Measurements from ENCODE around the gene ZNF215. TPM values are rescaled to one million over a fixed set of nuclear protein-coding genes. Genes with fewer than 3 reads are reported as not detected.

ZNF215 gene
- total and polyA plus RNA-seq, 2 of the 13 experiments (the other 11 are each of a cell fraction or from before 2014, with no cell fraction given): not detected

DNA sequence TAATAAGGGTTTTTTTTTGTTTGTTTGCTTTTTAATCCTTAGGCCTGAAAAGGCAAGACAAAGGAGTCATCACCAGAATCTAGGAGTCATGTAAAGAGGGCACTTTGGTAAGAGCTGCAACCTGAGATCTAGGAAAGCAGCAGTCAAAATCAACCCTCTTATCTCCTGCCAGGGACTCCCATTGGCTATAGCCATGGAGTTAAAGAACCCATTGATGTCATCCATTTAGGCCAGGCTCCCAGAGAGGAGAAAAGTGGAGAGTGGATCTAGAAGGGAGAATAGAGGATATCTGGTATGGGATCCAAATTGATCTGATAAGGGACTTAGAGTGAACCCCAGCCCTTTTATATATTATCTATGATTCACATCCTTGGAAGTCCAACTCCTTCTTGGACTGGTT is 35.9 kb downstream of the ZNF215 start (continued):
- TF ChIP-seq, protein P1, sequence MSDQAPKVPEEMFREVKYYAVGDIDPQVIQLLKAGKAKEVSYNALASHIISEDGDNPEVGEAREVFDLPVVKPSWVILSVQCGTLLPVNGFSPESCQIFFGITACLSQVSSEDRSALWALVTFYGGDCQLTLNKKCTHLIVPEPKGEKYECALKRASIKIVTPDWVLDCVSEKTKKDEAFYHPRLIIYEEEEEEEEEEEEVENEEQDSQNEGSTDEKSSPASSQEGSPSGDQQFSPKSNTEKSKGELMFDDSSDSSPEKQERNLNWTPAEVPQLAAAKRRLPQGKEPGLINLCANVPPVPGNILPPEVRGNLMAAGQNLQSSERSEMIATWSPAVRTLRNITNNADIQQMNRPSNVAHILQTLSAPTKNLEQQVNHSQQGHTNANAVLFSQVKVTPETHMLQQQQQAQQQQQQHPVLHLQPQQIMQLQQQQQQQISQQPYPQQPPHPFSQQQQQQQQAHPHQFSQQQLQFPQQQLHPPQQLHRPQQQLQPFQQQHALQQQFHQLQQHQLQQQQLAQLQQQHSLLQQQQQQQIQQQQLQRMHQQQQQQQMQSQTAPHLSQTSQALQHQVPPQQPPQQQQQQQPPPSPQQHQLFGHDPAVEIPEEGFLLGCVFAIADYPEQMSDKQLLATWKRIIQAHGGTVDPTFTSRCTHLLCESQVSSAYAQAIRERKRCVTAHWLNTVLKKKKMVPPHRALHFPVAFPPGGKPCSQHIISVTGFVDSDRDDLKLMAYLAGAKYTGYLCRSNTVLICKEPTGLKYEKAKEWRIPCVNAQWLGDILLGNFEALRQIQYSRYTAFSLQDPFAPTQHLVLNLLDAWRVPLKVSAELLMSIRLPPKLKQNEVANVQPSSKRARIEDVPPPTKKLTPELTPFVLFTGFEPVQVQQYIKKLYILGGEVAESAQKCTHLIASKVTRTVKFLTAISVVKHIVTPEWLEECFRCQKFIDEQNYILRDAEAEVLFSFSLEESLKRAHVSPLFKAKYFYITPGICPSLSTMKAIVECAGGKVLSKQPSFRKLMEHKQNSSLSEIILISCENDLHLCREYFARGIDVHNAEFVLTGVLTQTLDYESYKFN (CRISPR knock-in tag; conservative IDR thresholded peaks at IDR 0.05): no peak
- TF ChIP-seq PHF20 (CRISPR knock-in tag; IDR thresholded peaks at IDR 0.05) (no peak), ZIK1 (CRISPR knock-in tag; IDR thresholded peaks at IDR 0.05; ENCODE audit: borderline replicate concordance, low read depth) (no peak), ZNF333 (CRISPR knock-in tag; IDR thresholded peaks at IDR 0.05; ENCODE audit: borderline replicate concordance) (no peak), ZNF274 (CRISPR knock-in tag; IDR thresholded peaks at IDR 0.05) (no peak)

DNA sequence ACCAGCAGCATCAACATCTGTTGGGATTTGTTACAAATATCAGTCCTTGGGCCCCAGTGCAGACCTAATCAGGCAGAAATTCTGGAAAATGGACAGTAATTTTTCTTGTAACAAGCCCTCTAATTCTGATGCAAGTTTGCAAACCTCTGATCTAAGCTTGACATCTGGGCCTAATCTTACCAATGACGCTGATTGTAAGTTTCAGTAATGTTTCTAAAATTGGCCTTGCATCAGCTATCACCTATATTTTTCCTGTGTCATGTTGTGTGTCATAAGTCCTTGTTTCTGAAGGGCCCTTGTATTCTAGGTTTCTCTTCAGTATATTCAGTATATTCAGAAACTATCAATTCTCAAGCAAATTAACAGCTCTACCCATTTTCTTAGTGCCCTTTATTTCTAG is 36.4 kb downstream of the ZNF215 start:
- intact Hi-C loops (cut with micrococcal nuclease; ENCODE audit: unreplicated experiment): no loop called here
- POLR2A ChIA-PET: no interaction called here
- Histone ChIP-seq H3K27ac (ENCODE audit: extremely low read length, insufficient read depth, low read length) (no peak overlapping the region), H4K20me1 (ENCODE audit: insufficient read depth, low read length) (no peaks in the 10 kb centered on the region), H3K9ac (ENCODE audit: insufficient read depth, low read depth, low read length) (no peak overlapping the region), H3K9me3 (ENCODE audit: low read length) (no peaks in the 10 kb centered on the region), H2AFZ (ENCODE audit: low read length) (no peak overlapping the region), H3K27me3 (ENCODE audit: control insufficient read depth in 1 of 2, insufficient read depth in 2 of 2, low read length in 2 of 2) (no peaks in the 10 kb centered on the region), H3K4me2 (ENCODE audit: low read depth, low read length) (no peak overlapping the region), H3K4me1 (ENCODE audit: insufficient read depth, low read length) (peaks cover 10% of the 10 kb centered on the region), H3K36me3 (replicated peaks in 1 of 2; ENCODE audit: control insufficient read depth in 1 of 2, insufficient read depth in 2 of 2, low read length in 2 of 2) (no peaks in the 10 kb centered on the region), H3K79me2 (ENCODE audit: insufficient read depth, low read length) (no peaks in the 10 kb centered on the region), H3K4me3 (replicated peaks in 1 of 3; ENCODE audit: insufficient read depth in 1 of 3, low read depth in 2 of 3, low read length in 3 of 3) (no peak overlapping the region)
- no TSS peak for BruUV-seq (replicated peaks)
- in situ Hi-C loops (cut with HindIII; ENCODE audit: extremely low pct_ligation_motif_present, low pct_unique_long_range_greater_than_20kb): no loop called here
- CTCF ChIA-PET (ENCODE audit: low intra/inter-chr PET ratio, low total read pairs): no interaction called here
- ATAC-seq (no peak), DNase-seq (ENCODE audit: low spot score) (no peak), FAIRE-seq (no peak)
- 6% methylated on average over 1 of the region's 1 CpG for WGBS (ENCODE audit: low lambda C conversion rate)
- TF ChIP-seq GRHL1 (CRISPR knock-in tag; conservative IDR thresholded peaks at IDR 0.05) (no peak), RFX1 (IDR thresholded peaks at IDR 0.05) (no peak), ZNF333 (CRISPR knock-in tag; IDR thresholded peaks at IDR 0.05; ENCODE audit: borderline replicate concordance) (no peak), ZNF562 (CRISPR knock-in tag; IDR thresholded peaks at IDR 0.05; ENCODE audit: borderline replicate concordance) (no peak), ZKSCAN1 (IDR thresholded peaks at IDR 0.05; ENCODE audit: low read length) (no peak), ZZZ3 (CRISPR knock-in tag; IDR thresholded peaks at IDR 0.05; ENCODE audit: borderline replicate concordance) (no peak), EED (CRISPR knock-in tag; IDR thresholded peaks at IDR 0.05) (no peak), KDM5A (IDR thresholded peaks at IDR 0.05; ENCODE audit: borderline replicate concordance, low read length) (no peak), REPIN1 (CRISPR knock-in tag; IDR thresholded peaks at IDR 0.05; ENCODE audit: borderline replicate concordance, low read depth) (no peak)
- TF ChIP-seq, protein P2, sequence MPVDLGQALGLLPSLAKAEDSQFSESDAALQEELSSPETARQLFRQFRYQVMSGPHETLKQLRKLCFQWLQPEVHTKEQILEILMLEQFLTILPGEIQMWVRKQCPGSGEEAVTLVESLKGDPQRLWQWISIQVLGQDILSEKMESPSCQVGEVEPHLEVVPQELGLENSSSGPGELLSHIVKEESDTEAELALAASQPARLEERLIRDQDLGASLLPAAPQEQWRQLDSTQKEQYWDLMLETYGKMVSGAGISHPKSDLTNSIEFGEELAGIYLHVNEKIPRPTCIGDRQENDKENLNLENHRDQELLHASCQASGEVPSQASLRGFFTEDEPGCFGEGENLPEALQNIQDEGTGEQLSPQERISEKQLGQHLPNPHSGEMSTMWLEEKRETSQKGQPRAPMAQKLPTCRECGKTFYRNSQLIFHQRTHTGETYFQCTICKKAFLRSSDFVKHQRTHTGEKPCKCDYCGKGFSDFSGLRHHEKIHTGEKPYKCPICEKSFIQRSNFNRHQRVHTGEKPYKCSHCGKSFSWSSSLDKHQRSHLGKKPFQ (CRISPR knock-in tag; IDR thresholded peaks at IDR 0.05; ENCODE audit: insufficient replicate concordance): no peak
- TF ChIP-seq, protein P3, sequence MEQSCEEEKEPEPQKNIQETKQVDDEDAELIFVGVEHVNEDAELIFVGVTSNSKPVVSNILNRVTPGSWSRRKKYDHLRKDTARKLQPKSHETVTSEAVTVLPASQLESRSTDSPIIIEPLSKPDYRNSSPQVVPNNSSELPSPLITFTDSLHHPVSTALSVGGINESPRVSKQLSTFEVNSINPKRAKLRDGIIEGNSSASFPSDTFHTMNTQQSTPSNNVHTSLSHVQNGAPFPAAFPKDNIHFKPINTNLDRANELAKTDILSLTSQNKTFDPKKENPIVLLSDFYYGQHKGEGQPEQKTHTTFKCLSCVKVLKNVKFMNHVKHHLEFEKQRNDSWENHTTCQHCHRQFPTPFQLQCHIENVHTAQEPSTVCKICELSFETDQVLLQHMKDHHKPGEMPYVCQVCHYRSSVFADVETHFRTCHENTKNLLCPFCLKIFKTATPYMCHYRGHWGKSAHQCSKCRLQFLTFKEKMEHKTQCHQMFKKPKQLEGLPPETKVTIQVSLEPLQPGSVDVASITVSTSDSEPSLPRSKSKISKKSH (CRISPR knock-in tag; IDR thresholded peaks at IDR 0.05; ENCODE audit: borderline replicate concordance): no peak

Data from HepG2 (cell line).